ENCODE measurements around the gene SASS6. TPM values are rescaled to one million over a fixed set of nuclear protein-coding genes. Genes with fewer than 3 reads are reported as not detected.

Gene SASS6
- total RNA-seq, 2 donors from 2014 or later, result 8.8 to 15.3 TPM

GRCh38 chr1:100077531-100077930 is 55.2 kb downstream of the SASS6 start:
- Mint-ChIP-seq H3K4me3 (no peak overlapping the region), H3K27ac (peak overlapping the region; percentile 26), H3K9me3 (no peaks in the 10 kb centered on the region), H3K4me1 (no peaks in the 10 kb centered on the region), H3K27me3 (ENCODE audit: insufficient read depth) (no peaks in the 10 kb centered on the region), H3K36me3 (ENCODE audit: low read depth) (peaks cover 67% of the 10 kb centered on the region)
- DNase-seq, result no peak
- Histone ChIP-seq H3K27ac (ENCODE audit: low read depth, low read length) (no peak overlapping the region), H3K4me3 (ENCODE audit: low read length) (no peak overlapping the region), H3K9me3 (ENCODE audit: control insufficient read depth, low read length) (no peaks in the 10 kb centered on the region), H3K27me3 (ENCODE audit: control insufficient read depth, insufficient read depth, low read length, poor library complexity, severe bottlenecking) (no peaks in the 10 kb centered on the region), H3K36me3 (ENCODE audit: control insufficient read depth, insufficient read depth, low read length) (peaks cover 94% of the 10 kb centered on the region), H3K4me1 (ENCODE audit: control insufficient read depth, insufficient read depth, low read length) (no peaks in the 10 kb centered on the region), H3K9ac (ENCODE audit: extremely low read depth, low read length, poor library complexity, severe bottlenecking) (no peak overlapping the region)
- no peak for TF ChIP-seq CTCF (conservative IDR thresholded peaks at IDR 0.05)
- 92 to 93% methylated on average over 4 to 5 of the region's 5 CpGs for WGBS, 2 experiments (ENCODE audit: insufficient coverage in 1 of 2, insufficient read length in 1 of 2)

GRCh38 chr1:100076744-100077143 is 56.0 kb downstream of the SASS6 start:
- H3K9me3 Mint-ChIP-seq, result no peaks in the 10 kb centered on the region
- H3K4me1 Mint-ChIP-seq, result peaks cover under 1% of the 10 kb centered on the region
- TF ChIP-seq CTCF (conservative IDR thresholded peaks at IDR 0.05), result no peak
- H3K36me3 ChIP-seq (ENCODE audit: control insufficient read depth, insufficient read depth, low read length), result peaks cover 94% of the 10 kb centered on the region
- no peak for DNase-seq
- H3K9ac ChIP-seq (ENCODE audit: extremely low read depth, low read length, poor library complexity, severe bottlenecking), result no peak overlapping the region
- no peaks in the 10 kb centered on the region for H3K27me3 ChIP-seq (ENCODE audit: control insufficient read depth, insufficient read depth, low read length, poor library complexity, severe bottlenecking)
- peak overlapping the region; percentile 39 for H3K27ac Mint-ChIP-seq
- H3K4me3 ChIP-seq (ENCODE audit: low read length), result no peak overlapping the region
- peaks cover 71% of the 10 kb centered on the region for H3K36me3 Mint-ChIP-seq (ENCODE audit: low read depth)
- no peak overlapping the region for H3K27ac ChIP-seq (ENCODE audit: low read depth, low read length)
- no peaks in the 10 kb centered on the region for H3K27me3 Mint-ChIP-seq (ENCODE audit: insufficient read depth)
- no peaks in the 10 kb centered on the region for H3K4me1 ChIP-seq (ENCODE audit: control insufficient read depth, insufficient read depth, low read length)
- no peak overlapping the region for H3K4me3 Mint-ChIP-seq
- H3K9me3 ChIP-seq (ENCODE audit: control insufficient read depth, low read length), result no peaks in the 10 kb centered on the region

- Mint-ChIP-seq H3K4me1 (peaks cover 2% of the 10 kb centered on the region), H3K27ac (no peak overlapping the region), H3K4me3 (no peak overlapping the region), H3K27me3 (ENCODE audit: insufficient read depth) (no peaks in the 10 kb centered on the region), H3K9me3 (no peaks in the 10 kb centered on the region), H3K36me3 (ENCODE audit: low read depth) (peaks cover 75% of the 10 kb centered on the region)
- DNase-seq, result no peak
- Histone ChIP-seq H3K27me3 (ENCODE audit: control insufficient read depth, insufficient read depth, low read length, poor library complexity, severe bottlenecking) (no peaks in the 10 kb centered on the region), H3K36me3 (ENCODE audit: control insufficient read depth, insufficient read depth, low read length) (peaks cover 94% of the 10 kb centered on the region), H3K9me3 (ENCODE audit: control insufficient read depth, low read length) (no peaks in the 10 kb centered on the region), H3K27ac (ENCODE audit: low read depth, low read length) (no peak overlapping the region), H3K4me1 (ENCODE audit: control insufficient read depth, insufficient read depth, low read length) (no peaks in the 10 kb centered on the region), H3K9ac (ENCODE audit: extremely low read depth, low read length, poor library complexity, severe bottlenecking) (no peak overlapping the region), H3K4me3 (ENCODE audit: low read length) (no peak overlapping the region)
- TF ChIP-seq CTCF (conservative IDR thresholded peaks at IDR 0.05), result no peak
- 77% methylated on average over 2 of the region's 2 CpGs; no CpG with 5 or more reads in 1 of the 2 experiments for WGBS, 2 experiments (ENCODE audit: insufficient coverage in 1 of 2, insufficient read length in 1 of 2)
These were observed 56.4 kb downstream of the SASS6 start for GRCh38 chr1:100076319-100076718.

Measured in endodermal cell (in vitro differentiated cells).